ENCODE results near the gene ERH.

The ERH gene

DNA sequence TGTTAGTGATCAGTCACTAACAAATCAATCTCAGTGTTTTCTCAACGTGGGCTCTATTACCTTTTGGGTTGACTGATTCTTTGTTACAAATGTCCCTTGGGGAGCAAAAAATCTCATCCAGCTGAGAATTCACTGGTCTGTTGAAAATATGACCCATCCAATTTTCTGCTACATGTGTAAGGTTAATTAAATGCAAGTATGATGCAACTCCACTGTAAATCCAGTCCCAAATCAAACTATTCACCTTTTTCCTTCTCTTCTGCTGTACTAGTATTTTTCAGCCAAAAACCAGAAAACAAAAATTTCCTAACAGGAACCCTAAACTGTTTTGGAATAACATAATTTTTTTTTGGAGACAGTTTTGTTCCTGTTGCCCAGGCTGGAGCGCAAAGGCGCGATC is 2.2 kb downstream of the ERH start:
- DNase-seq (ENCODE audit: low spot score), result no peak

DNA sequence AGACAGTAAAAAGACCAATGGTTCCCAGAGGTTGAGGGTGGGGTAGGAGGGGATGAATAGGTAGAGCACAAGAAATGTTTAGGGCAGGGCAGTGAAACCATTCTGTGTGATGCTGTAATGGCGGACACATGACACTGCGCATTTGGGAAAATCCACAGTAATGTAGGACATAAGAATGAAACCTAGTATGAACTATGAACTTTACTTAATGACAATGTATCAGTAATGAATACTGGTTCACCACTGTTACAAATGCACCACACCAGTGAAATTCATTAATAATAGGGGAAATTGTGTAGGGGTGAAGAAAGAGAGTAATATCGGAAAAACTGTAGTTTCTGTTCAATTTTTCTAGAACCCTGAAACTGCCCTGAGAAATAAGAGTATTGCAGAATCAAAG is 5.6 kb downstream of the ERH start:
- no peak for DNase-seq (ENCODE audit: low spot score)

DNA sequence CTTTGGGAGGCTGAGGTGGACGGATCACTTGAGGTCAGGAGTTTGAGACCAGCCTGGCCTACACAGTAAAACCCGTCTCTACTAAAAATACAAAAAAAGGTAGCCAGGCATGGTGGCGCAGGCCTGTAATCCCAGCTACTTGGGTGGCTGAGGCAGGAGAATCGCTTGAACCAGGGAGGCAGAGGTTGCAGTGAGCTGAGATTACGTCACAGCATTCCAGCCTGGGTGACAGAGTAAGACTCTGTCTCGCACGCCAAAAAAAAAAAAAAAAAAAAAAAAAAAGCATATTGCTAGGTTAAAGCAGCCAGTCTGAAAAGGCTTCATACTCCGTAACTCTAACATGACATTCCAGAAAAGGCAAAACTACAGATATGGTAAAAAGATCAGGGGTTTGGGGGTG is 6.7 kb downstream of the ERH start:
- peak; percentile 7 for DNase-seq (ENCODE audit: low spot score)

DNA sequence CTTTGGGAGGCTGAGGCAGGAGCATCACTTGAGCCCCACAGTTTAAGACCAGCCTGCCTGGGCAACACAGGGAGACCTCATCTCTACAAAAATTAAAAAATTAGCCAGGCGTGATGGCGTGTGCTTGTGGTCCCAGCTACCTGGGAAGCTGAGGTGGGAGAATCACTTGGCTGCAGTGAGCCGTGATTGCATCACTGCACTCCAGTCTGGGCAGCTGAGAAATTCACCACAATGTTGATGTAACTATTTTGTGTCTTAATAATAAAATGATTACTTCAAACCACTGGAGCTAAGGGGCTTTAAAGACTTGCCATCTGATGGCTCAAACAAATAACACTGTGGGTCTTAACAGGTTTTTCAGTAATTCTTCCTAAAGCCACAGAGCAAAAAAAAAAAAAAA is 10.8 kb downstream of the ERH start:
- no peak for DNase-seq (ENCODE audit: low spot score)

DNA sequence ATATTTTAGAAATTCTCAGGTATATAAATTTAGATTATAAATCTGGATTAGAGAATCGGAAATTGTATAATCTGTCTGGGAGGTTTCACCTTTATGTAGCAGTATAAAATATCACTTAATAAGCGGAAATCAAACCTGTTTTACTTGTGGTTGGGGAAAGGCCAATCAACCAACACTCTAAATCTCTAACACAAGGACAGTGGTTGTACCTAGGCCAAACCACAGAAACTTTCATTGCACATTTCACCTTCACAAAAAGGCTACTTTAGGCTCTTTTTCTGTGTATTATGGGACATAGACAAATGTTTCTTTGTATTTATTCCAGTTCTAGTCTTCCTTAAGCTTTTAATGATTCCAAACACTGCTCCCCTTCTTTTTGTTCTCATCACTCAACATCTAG is 19.8 kb downstream of the ERH start:
- no peak for DNase-seq (ENCODE audit: low spot score)

DNA sequence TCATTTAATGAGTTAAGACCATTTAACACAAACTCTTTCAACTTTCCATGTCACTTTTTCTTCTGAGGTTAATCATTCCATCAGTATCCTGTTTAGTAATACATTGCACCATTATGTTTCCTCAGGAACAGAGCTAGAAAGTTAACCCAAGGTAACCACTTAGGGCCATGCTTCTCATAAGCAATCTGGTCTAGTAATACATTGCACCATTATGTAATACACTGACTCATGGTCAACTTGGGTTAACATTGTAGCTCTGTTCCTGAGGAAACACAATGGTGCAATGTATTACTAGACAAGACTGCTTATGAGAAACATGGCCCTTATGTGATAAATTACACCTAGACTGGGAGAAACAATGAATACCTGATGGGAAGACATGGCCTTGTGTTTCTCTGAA is 21.7 kb downstream of the ERH start:
- no peak for DNase-seq (ENCODE audit: low spot score)

DNA sequence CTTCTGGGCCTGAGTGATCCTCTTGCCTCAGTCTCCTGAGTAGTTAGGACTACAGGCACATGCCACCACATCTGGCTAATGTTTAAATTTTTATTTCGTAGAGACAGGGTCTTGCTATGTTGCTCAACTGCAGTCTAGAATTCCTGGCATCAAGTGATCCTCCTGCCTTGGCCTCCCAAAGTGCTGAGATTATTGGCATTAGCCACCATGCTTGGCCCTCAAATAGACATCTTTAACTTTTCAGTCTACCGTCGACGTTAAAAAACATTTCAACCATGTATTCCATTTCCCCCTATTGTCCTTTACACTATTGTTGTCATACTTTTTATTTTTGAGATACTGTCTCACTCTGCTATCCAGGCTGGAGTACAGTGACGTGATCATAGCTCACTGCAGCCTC is 22.4 kb downstream of the ERH start:
- DNase-seq (ENCODE audit: low spot score), result no peak

DNA sequence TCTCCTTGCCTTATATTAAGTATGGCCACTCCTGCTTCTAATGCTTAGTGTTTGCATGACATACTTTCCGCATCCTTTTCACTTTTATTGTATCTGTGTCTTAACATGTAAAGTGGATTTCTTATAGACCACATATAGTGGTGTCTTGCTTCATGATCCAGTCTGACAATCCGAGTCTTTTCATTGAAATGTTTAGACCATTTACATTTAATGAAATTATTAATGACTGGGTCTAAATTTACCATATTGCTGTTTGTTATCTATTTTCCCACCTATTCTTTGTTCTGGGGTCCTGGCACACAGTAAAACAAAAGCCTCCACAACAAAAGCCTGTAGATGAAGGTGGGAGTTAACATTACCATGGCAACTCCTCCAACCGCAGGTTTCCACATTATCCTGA is 22.9 kb downstream of the ERH start:
- no peak for DNase-seq (ENCODE audit: low spot score)

DNA sequence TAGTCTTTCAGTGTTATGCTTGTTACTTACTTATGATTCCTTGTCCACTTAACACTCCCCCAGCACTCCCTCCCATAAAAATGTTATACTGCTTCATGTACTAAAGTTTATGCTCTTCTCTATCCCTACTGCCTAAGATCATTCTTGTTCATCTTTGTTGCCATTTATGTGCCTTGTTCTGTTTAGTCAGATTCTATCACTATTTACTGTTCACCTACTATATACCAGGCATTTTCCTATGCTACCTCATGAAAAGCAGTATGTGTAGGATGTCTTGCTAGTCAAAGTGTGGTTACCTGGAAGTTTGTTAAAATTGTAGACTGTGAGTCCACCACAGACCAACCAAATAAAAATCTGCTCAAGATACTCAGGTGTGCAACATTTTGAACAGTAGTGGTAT is 23.9 kb downstream of the ERH start:
- DNase-seq (ENCODE audit: low spot score), result no peak

DNA sequence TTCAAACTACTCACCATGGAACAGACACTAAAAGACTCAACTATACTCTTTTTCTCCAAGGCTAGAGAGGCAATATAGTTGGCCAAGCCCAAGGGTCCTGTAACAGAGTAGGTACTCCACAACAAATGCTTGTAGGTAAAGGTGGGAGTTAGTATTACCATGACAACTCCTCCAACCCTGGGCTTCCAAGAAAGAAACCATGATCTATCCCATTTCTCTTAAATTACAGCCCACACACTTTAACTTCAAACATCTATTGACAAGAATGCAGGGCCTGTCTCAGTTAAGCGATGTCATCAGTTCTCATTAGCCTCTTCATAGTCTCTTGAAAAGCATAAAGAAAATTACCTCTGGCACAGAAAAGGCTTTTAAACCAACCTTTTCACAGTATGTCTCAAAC is 25.0 kb downstream of the ERH start:
- no peak for DNase-seq (ENCODE audit: low spot score)

DNA sequence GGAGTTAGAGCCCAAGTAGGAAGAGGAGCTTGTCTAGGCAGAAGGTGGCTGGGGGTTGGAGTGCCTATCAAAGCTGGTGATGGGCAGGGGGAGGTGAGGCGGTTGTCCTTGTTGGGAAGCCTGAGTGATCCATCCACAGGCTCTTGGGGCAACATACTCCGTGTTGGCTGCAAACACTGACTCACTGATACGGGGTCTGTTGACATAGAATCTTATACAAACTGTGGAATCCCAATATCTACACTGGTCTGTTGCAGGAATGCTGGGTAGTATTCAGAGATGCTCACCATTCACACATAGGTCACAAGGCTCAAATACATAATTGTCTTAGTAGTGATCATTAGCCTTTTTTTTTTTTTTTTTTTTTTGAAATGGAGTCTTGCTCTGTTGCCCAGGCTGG is 26.0 kb downstream of the ERH start:
- no peak for DNase-seq (ENCODE audit: low spot score)

DNA sequence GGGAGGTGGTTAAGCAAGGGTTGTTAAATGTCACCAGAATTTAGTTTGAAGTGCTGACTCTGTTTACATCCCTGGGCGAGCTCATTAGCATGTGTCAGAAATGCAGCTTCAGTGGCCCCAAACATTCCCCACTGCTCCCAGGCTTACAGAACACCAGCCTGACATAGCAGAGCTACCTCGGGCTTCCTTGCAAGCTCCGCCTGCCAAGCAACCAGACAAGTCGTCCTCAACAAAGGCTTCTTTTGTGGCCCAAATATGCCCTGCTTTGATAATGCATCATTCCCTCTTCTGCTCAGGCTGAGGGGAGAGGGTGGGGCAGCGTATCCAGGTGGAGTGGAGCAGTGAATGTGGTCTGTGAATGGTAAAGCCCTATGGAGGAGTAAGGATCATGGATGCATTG is 28.0 kb downstream of the ERH start:
- DNase-seq (ENCODE audit: low spot score), result no peak

DNA sequence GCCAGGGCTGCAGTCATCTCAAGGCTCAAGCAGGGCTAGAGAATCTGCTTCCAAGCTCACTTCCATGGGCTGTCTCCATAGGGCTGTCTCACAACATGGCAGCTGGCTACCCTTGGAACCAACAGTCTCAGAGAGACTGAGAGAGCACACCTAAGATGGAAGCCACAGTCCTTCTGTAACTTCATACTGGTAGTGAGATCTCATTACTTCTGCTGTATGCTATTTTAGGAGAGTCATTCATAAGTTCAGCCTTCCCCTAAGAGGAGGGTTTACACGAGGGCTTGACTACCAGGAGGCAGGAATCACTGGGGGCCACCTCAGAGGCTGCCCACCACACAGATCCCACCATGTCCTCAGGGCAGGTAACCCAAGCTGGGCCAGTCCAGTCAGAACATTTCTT is 29.7 kb downstream of the ERH start:
- DNase-seq (ENCODE audit: low spot score), result no peak

DNA sequence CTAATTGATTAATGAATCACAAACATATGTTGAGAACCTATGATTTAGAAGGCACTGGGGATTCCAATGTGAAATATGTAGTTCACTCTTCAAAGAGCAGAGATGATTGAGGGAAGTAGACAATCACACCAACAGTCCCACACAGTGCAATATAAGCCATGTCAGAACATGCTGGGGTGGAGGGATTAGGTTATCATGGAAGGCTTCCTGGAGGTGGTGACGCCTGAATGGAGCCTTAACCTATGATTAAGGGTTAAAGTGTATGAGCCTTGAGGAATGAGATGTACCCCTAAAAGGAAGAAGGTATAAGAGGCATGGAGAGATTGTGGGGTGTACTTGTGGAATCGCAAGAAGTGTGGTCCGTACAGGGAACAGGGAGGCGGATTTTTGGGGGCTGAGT is 31.3 kb downstream of the ERH start:
- no peak for DNase-seq (ENCODE audit: low spot score)

DNA sequence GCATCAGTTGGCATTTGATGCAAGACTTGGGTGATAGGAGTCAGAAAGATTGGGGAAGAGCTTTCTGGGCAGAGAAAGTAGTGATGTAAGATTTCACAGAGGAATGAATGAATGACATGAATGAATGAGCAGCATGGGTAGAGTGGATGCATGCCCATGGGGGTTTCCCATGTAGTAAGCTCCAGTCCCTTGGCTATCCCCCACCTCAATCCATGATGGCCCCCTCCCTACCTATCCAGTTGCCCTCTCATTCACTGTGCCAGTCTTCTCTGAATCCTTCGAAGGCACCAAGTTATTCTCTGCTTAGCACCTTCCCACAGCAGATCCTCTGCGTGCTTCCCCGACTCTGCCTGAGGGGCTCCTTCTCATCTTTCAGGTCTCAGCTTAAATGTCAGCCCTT is 32.0 kb downstream of the ERH start:
- no peak for DNase-seq (ENCODE audit: low spot score)

DNA sequence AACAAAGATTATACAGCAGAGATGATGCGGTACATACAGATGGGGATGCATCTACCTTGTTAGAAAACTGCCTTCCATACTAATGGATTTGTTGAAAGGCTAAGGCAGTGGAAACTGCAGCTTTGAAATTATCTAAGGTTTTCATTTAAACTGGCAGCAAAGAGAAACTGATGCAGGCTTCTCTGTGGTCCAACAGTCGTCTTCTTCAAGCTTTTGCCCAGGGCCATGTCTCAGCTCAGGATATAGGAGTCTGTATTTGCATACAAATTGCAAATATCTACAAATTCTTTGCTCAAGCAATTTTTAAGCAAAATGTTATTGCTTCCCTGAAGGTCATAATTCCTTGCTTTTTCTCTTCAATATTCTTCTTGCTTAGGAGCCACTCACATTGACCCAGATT is 33.7 kb downstream of the ERH start:
- no peak for DNase-seq (ENCODE audit: low spot score)

DNA sequence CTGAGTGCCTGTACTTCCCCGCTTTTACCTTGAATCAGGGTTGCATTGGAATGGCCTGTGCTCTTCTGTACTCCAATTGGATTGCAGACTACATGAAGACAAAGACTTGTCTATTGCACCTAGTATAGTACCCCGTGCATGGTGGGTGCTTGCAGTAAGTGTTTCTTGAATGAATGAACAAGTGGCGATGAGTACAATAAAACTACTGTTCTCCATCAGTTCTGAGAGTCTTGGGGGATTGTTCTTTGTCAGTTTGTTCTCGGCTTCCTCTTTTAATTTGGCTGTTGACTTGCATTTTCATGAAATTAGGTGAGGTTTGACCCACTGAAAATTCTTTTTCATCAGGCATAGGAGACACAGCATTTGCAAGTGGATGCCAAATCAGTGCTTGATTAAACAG is 34.1 kb downstream of the ERH start:
- DNase-seq (ENCODE audit: low spot score), result no peak

DNA sequence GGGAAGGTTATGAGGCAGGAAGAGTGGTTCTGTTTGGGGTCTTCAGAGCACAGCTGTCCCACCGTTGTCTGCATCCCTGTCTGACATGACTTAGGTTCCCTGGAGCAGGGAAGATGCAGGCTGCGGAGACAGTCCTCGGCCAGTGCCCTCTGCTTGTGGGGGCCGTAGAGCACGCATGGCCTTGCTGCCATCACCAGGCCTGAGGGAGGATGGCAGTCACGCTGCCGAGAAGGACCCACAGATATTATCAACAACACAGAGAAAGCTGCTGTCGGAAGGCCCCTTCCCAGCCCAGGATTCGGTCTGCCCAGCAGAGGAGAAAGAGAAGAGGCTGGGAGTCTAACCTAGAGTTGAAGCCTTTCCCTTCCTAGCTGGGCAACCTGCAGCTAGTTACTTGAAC is 35.0 kb downstream of the ERH start:
- DNase-seq (ENCODE audit: low spot score), result peak; percentile 68

DNA sequence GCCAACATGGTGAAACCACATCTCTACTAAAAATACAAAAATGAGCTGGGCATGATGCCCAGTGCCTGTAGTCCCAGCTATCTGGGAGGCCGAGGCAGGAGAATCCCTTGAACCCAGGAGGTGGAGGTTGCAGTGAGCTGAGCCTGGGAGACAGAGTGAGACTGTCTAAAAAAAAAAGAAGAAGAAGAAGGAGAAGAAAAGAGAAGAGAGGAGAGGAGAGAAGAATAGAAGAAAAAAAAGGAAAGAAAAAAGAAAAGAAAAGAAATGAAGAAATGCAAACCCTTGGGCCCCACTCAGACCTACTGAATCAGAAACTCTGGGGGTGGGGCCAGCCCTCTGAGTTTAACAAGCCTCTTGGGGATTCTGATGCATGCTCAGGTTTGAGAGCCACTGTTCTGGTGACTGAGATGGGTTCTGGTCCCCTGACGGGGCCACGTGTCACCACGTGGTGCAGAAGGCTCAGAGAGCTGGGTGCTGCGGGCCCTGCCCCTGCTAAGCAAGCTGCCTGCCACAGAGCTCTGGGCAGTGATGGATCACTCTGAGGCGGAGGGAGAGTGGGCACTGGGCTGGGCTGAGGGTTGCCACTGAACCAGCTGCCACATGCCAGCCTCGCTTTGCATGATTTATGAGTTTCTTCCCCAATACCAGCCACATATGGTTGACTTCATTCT is 37.5 kb downstream of the ERH start:
- DNase-seq (ENCODE audit: low spot score), result no peak

DNA sequence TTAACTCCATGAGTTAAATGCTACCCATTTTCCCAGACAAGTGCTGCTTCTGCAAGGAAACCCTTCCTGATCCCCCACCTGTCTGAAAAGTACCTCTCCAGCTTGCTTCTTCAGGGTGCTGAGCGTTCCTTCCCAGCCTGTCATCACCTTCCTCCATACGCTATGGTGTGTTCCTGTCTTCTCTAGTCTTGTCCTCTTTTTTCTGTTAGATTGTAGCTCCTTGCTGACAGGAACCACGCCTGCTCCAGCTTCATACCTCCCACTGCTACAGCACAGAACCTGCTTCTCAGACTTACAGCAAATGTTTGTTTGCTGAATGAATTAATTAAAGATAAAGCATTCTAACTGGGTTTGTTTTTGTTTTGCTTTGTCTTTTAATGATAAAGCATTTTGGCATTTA is 39.1 kb downstream of the ERH start:
- no peak for DNase-seq (ENCODE audit: low spot score)

DNA sequence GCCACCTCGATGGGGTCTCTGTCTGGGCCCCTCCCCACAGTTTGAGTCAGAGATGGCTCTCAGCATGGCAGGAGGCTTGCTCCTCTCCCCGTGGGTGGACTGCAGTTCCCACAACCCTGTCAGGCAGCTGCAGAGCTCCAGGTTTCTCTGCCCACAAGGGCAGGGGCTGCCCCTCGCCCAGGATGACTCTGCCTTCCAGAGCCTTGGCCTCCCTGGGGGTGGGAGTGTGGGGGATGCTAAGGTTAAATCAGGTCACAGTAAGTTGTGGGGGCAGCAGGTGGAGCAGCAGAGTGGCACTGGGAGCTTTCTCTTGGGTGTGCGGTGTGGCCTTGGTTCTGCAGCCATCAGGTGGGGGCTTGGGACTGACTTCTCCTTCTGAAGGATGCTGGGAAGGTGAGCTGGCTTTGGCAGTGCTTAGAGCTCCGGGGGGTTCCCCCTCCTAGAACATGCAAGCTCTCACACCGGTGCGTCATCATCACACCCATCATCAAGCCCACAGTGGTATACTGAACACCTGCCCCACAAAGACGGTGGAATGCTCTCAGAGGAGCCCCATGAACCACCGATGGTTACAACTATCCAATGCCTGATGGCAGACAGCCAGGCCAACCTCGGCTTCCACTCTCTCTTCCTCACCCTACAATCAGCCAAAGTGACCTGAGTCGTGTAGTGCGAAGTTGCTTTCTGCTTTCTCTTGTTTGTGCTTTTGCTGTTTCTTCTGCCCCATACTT is 39.7 kb downstream of the ERH start:
- no peak for DNase-seq (ENCODE audit: low spot score)

DNA sequence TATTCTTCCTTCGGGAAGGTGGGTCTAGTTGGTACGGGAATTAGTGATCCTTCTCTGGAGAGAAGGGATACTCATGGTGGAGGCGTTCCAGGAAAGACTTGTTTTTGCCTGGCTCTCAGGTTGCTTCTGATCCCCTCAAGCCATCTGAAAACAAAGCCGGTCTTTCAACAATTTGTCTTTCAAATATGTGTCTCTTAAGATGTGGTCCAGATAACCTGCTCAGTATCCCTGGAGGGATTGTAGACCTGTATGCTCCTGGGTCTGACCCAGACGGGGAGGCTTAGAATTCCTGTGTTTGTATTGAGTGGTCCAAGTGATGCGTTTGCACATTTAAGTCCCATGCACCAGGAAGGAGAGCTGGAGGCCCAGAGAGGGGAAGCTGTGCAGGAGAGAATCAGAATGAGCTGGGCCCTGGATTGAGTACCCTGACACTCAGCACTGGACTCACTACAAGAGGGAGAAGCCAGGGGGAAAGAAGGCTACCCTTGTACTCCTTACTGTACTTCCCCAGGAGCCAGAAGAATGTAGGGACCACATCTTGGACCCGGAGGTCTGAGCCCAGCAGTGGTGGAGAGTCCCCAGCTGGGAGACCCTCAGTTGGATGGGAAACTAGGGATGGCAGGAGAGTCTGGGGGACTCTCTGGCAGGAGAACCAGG is 40.4 kb downstream of the ERH start:
- no peak for DNase-seq (ENCODE audit: low spot score)

DNA sequence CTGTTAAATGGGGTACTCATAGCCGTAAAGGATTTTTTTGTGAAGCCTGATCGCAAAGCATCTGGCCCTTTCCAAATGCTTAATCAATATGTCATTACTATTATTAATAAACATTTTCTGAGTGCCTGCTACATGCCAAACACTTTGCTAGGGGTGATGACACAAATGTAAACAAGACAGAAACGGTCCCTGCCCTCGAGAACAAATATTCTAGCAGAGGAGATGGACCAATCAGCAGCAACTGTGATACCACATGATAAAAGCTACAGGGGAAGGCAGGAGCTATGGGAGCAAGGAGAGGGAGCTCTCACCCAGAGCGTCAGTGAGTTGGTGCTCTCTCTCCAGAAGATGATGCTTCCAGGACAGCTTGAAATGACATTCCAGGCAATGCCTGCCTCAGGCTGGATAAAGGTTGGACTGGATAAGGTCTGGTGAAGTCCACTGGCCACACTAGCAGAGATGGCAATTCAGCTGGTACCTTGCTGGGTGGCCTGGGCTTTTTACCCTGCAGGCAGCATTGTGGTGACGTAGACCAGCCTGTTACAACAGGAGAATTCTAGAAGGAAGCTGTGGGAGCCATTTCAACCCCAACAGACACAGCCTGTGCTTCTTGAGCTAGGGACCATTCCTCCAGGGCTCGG is 41.1 kb downstream of the ERH start:
- DNase-seq (ENCODE audit: low spot score), result no peak
